ENCODE measurements around the gene NUDT13. TPM values are rescaled to one million over a fixed set of nuclear protein-coding genes. Genes with fewer than 3 reads are reported as not detected.

Gene NUDT13
- total and polyA plus RNA-seq, 12 donors: 1.0 to 6.1 (median 2.9) TPM

DNA sequence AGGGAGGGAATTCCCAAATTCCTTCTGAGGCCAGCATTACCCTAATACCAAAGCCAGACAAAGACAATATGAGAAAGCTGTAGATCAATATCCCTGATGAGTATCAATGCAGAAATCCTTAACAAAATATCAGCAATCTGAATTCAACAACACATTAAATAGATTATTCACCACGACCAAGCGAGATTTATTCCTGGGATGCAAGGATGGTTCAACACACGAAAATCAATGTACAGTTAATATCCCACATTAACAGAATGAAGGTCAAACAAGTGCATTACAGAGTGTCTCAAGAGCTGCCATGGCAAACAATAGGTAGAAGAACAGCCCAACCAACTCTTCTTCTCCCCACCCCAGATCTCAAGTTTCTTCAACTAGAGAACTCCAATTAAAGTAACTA, 51.4 kb downstream of the NUDT13 start:
- H3K27me3 ChIP-seq: no peaks in the 10 kb centered on the region
- WGBS, 4 donors: 92 to 95% (median 94%) methylated on average over 3 of the region's 3 CpGs
- H3K27ac ChIP-seq: no peak overlapping the region
- no peak overlapping the region for H3K4me3 ChIP-seq
- TF ChIP-seq, protein P1, sequence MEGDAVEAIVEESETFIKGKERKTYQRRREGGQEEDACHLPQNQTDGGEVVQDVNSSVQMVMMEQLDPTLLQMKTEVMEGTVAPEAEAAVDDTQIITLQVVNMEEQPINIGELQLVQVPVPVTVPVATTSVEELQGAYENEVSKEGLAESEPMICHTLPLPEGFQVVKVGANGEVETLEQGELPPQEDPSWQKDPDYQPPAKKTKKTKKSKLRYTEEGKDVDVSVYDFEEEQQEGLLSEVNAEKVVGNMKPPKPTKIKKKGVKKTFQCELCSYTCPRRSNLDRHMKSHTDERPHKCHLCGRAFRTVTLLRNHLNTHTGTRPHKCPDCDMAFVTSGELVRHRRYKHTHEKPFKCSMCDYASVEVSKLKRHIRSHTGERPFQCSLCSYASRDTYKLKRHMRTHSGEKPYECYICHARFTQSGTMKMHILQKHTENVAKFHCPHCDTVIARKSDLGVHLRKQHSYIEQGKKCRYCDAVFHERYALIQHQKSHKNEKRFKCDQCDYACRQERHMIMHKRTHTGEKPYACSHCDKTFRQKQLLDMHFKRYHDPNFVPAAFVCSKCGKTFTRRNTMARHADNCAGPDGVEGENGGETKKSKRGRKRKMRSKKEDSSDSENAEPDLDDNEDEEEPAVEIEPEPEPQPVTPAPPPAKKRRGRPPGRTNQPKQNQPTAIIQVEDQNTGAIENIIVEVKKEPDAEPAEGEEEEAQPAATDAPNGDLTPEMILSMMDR (IDR thresholded peaks at IDR 0.05): no peak
- TF ChIP-seq POLR2A (IDR thresholded peaks at IDR 0.05): no peak
- peaks cover 0 to 10% of the 10 kb centered on the region in 2 donors for H3K36me3 ChIP-seq (replicated peaks in 1 of 2)
- no peak for DNase-seq
- intact Hi-C loops (cut with DNase I): no loop called here
- peaks cover 7 to 34% of the 10 kb centered on the region in 2 donors for H3K4me1 ChIP-seq (replicated peaks in 1 of 2)
- no peaks in the 10 kb centered on the region for H3K9me3 ChIP-seq (replicated peaks in 1 of 3)

DNA sequence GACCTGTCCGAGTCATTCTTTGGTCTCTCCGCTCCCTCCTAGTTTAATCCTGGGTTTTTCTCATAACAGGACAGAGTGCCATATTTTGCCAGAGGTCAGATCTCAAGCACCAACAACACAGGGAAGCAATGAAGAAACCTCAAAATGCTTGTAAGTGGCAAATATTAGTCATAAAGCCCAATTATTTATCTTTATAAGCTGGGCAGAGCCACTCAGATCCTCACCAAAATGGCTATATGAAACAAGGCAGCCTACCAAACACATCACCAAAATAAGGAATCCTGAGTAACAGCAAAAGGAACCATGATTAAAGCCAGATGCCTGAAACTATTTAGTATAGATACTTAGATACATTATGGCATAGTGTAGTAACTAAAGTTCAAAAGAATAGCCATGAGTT, 52.8 kb downstream of the NUDT13 start:
- intact Hi-C loops (cut with DNase I): no loop called here
- Histone ChIP-seq H3K27me3 (no peaks in the 10 kb centered on the region), H3K27ac (peak overlapping the region in 1 of 5 donors; percentile 27), H3K4me3 (no peak overlapping the region), H3K36me3 (replicated peaks in 1 of 2) (peaks cover 0 to 3% of the 10 kb centered on the region in 2 donors), H3K9me3 (replicated peaks in 1 of 3) (no peaks in the 10 kb centered on the region), H3K4me1 (replicated peaks in 1 of 2) (peaks cover 12 to 42% of the 10 kb centered on the region in 2 donors)
- DNase-seq: no peak
- WGBS, 4 donors: 97 to 100% (median 100%) methylated on average over 2 of the region's 2 CpGs
- TF ChIP-seq, protein P1 (IDR thresholded peaks at IDR 0.05): no peak
- no peak for TF ChIP-seq POLR2A (IDR thresholded peaks at IDR 0.05)

DNA sequence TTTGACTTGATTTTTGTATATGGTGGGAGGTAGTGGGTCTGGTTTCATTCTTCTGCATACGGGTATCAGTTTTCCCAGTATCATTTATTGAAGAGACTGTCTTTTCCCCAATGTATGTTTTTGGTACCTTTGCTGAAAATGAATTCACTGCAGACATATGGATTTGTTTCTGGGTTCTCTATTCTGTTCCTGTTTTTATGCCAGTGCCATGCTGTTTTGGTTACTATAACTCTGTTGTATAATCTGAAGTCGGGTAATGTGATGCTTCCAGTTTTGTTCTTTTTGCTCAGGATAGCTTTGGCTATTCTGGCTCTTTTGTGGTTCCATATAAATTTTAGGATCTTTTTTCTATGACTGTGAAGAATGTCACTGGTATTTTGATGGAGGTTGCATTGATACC, 56.7 kb downstream of the NUDT13 start:
- intact Hi-C loops (cut with DNase I): no loop called here
- Histone ChIP-seq H3K27me3 (no peaks in the 10 kb centered on the region), H3K4me3 (peak overlapping the region in 2 of 4 donors; percentile 49 to 93), H3K27ac (peak overlapping the region in 2 of 5 donors; percentile 86 to 95), H3K4me1 (replicated peaks in 1 of 2) (peaks cover 24 to 52% of the 10 kb centered on the region in 2 donors), H3K9me3 (replicated peaks in 1 of 3) (no peaks in the 10 kb centered on the region), H3K36me3 (replicated peaks in 1 of 2) (no peaks in the 10 kb centered on the region)
- WGBS, 4 donors: 76 to 93% (median 84%) methylated on average over 2 of the region's 2 CpGs
- TF ChIP-seq POLR2A (IDR thresholded peaks at IDR 0.05): no peak
- TF ChIP-seq, protein P1 (IDR thresholded peaks at IDR 0.05): no peak
- DNase-seq: no peak

- H3K36me3 ChIP-seq (replicated peaks in 1 of 2): no peaks in the 10 kb centered on the region
- H3K27ac ChIP-seq: peak overlapping the region; percentile 86 to 98 (median 95)
- WGBS, 4 donors: 8 to 11% (median 8%) methylated on average over 5 of the region's 5 CpGs
- no peaks in the 10 kb centered on the region for H3K9me3 ChIP-seq (replicated peaks in 1 of 3)
- DNase-seq: no peak
- peaks cover 24 to 52% of the 10 kb centered on the region in 2 donors for H3K4me1 ChIP-seq (replicated peaks in 1 of 2)
- peak overlapping the region; percentile 32 to 94 (median 71) for H3K4me3 ChIP-seq
- intact Hi-C loops (cut with DNase I): no loop called here
- H3K27me3 ChIP-seq: no peaks in the 10 kb centered on the region
- TF ChIP-seq, protein P1 (IDR thresholded peaks at IDR 0.05): no peak
- TF ChIP-seq POLR2A (IDR thresholded peaks at IDR 0.05): no peak
Measured at GRCh38 chr10:73167458-73167782, 57.2 kb downstream of the NUDT13 start.

Data from adrenal gland (tissue), 12 donors.